HS-27A (cell line): Measurements from ENCODE around the gene BMPR2.
"Not testable (repeated sequence)": the region's sequence is repeated elsewhere in the genome, so short reads cannot be mapped to it uniquely, and the experiment has no call there.

ENCODE experiments used
- DNase-seq: peaks from one replicate; pipeline ENCODE4 v3.0.0-alpha.2; 2012; ENCODE audit warnings: low read depth, missing footprints

Gene BMPR2

GRCh38 chr2:202452744-202453143 is 76.6 kb downstream of the BMPR2 start:
- no peak for DNase-seq

- DNase-seq, result no peak
Measured at GRCh38 chr2:202454536-202454935, 78.4 kb downstream of the BMPR2 start.

- DNase-seq, result no peak
Measured at GRCh38 chr2:202455114-202455513, 79.0 kb downstream of the BMPR2 start.

DNA sequence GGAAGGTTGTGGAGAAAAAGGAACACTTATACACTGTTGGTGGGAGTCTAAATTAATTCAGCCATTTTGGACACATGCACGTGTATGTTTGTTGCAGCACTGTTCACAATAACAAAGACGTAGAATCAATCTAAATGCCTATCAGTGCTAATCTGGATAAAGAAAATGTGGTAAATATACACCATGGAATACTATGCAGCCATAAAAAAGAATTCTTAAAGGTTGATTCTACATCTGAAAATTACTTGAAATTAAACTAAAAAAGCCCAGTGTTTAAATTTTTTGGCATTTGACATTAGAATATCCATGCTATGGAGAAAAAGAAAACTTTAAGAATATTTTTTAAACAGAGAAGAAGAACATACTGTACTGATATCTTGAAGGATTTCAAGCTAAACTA is 84.0 kb downstream of the BMPR2 start:
- DNase-seq, result no peak

- no peak for DNase-seq
Measured at GRCh38 chr2:202479090-202479489, 103.0 kb downstream of the BMPR2 start.

DNA sequence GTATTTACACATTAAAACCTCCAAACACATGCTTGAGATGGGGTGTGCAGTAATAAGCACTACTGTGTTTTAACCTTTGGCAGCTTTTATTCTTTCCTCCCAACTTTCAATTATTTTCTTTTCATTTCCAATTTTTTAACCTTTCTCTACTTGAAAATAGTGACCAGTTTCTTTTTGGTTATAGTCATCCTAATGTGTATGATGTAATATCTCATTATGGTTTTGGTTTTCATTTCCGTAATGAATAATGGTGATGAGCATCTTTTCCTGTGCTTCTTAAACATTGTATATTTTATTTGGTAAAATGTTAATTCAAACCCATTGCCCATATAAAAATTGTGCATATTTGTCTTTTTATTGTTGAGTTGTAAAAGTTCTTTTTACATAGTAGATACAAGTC is 103.5 kb downstream of the BMPR2 start:
- DNase-seq, result no peak

GRCh38 chr2:202486351-202486750 is 110.2 kb downstream of the BMPR2 start:
- DNase-seq, result no peak

GRCh38 chr2:202488671-202489070 is 112.5 kb downstream of the BMPR2 start:
- DNase-seq, result no peak

DNA sequence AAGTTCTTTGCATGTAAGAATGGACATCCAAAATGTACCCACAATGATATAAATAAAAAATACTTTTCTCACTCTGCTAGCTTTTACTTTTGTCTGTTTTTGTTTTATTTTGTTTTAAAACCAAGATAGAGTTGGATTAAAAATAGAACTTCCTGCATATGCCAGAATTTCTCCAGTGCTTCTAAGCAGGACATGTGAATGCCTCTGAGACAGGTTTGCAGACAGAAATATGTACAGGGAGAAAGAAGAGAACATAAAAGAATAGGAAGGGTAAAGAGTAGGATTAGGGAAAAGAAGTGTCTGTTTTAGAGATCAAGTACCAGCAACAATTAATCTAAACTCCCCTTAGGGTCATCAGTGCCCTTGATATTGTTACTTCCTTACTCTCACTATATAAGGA is 114.4 kb downstream of the BMPR2 start:
- no peak for DNase-seq

DNA sequence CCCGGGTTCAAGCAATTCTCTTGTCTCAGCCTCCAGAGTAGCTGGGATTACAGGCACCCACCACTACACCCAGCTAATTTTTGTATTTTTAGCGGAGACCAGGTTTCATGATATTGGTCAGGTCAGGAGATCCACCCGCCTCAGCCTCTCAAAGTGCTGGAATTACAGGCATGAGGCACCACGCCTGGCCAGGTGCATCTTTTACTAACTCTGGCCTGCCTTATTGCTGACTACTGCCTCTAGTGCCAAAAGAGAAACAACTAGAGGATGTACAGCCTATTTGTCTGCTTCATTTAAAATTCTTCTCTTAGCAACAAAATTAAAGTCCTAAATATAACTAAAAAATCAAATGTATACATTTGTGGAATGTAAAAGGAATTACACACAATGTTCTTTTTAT is 115.4 kb downstream of the BMPR2 start:
- DNase-seq, result no peak

GRCh38 chr2:202494300-202495229 is 118.4 kb downstream of the BMPR2 start:
- no peak for DNase-seq

GRCh38 chr2:202495230-202495604 is 119.1 kb downstream of the BMPR2 start:
- no peak for DNase-seq

- not testable (repeated sequence) for DNase-seq
Measured at GRCh38 chr2:202496835-202497472, 120.8 kb downstream of the BMPR2 start.

- DNase-seq, result not testable (repeated sequence)
Measured at GRCh38 chr2:202497473-202497866, 121.3 kb downstream of the BMPR2 start.

GRCh38 chr2:202499841-202500240 is 123.7 kb downstream of the BMPR2 start:
- not testable (repeated sequence) for DNase-seq

GRCh38 chr2:202503276-202503675 is 127.1 kb downstream of the BMPR2 start:
- not testable (repeated sequence) for DNase-seq

GRCh38 chr2:202508686-202509085 is 132.6 kb downstream of the BMPR2 start:
- no peak for DNase-seq

DNA sequence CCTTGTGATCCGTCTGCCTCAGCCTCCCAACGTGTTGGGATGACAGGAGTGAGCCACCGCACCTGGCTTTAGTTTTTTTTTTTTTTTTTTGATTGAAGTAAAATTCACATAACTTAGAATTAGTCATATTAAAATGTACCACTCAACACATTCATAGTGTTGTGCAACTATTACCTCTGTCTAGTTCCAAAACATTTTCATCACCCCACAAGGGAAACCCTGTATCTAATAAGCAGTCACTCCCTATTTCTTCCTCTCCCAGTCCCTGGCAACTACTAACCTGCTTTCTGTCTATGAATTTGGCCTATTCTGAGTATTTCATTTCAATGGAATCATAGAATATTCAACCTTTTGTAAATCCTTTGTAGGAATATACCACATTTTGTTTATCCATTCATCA is 134.8 kb downstream of the BMPR2 start:
- no peak for DNase-seq

GRCh38 chr2:202512176-202512575 is 136.0 kb downstream of the BMPR2 start:
- no peak for DNase-seq

DNA sequence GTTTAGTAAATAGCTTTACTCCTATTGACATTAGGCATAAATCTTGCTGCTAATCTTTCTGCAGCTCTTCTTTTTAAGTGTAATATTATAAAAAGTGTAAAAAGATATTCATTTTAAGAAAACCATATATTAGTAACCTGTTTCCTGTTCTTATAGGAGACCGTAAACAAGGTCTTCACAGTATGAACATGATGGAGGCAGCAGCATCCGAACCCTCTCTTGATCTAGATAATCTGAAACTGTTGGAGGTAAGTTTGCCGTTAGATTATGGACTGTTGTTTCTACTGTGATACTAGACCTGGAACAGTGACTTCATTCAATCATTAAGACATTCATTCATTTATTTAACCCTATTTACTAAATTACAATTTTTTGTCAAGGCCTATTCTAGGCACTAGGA is 138.6 kb downstream of the BMPR2 start:
- no peak for DNase-seq

GRCh38 chr2:202519453-202519852 is 143.3 kb downstream of the BMPR2 start:
- DNase-seq, result no peak

DNA sequence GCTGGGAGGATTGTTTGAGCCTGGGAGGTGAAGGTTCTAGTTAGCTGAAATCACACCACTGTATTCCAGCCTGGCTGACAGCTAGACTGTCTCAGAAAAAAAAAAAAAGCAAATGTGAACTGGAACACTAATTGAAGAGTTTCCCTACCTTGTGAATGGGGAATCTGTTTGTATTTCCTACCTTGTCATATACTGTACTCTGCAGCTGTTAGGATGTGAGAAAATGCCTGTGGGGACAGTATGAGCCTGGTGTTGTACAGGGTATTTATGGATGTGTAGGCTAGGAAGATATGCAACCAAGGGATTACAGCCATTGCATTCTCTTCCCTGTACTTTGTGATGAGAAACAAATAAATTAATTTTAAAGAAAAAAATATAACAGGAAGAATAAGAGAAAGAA is 145.3 kb downstream of the BMPR2 start:
- no peak for DNase-seq

- DNase-seq, result no peak
Measured at GRCh38 chr2:202529389-202529788, 153.3 kb downstream of the BMPR2 start.

- DNase-seq, result no peak
Measured at GRCh38 chr2:202530038-202530437, 153.9 kb downstream of the BMPR2 start.
